GM18505 (cell line): ENCODE results near the gene PANK1.
A peak's percentile ranks its signal among the peaks of the same experiment; 100 is the strongest.

Experiments used
- ATAC-seq: cut with Tn5 transposase; IDR thresholded peaks from one replicate; pipeline ENCODE4 v1.9.1; 2021; ENCODE audit not compliant: unreplicated experiment
- POLR2A ChIP-seq: IDR thresholded peaks from 4 replicates; pipeline ENCODE4 v1.6.1; 2011; ENCODE audit warnings: borderline replicate concordance; ENCODE audit not compliant: insufficient read depth, insufficient read length; ENCODE audit errors: extremely low read depth

PANK1 gene

GRCh38 chr10:89664203-89664602 lies 19.2 kb upstream of the PANK1 start:
- ATAC-seq: no peak
- no peak for TF ChIP-seq POLR2A

GRCh38 chr10:89663144-89663543 lies 18.1 kb upstream of the PANK1 start:
- TF ChIP-seq POLR2A: no peak
- ATAC-seq: no peak

- TF ChIP-seq POLR2A: no peak
- no peak for ATAC-seq
Measured at GRCh38 chr10:89662596-89662995, 17.6 kb upstream of the PANK1 start.

GRCh38 chr10:89659143-89660131 lies 14.4 kb upstream of the PANK1 start:
- no peak for ATAC-seq
- TF ChIP-seq POLR2A: no peak

GRCh38 chr10:89657302-89657701 lies 12.3 kb upstream of the PANK1 start:
- ATAC-seq: no peak
- no peak for TF ChIP-seq POLR2A

- ATAC-seq: no peak
- TF ChIP-seq POLR2A: no peak
Measured at GRCh38 chr10:89655722-89656121, 10.7 kb upstream of the PANK1 start.

- peak; percentile 47 for ATAC-seq
Measured at GRCh38 chr10:89653410-89653869, 8.4 kb upstream of the PANK1 start.

GRCh38 chr10:89652806-89653370 lies 7.8 kb upstream of the PANK1 start:
- ATAC-seq: no peak
- TF ChIP-seq POLR2A: no peak

More at GRCh38 chr10:89653410-89653869, 8.4 kb upstream of the PANK1 start:
- TF ChIP-seq POLR2A: no peak

- ATAC-seq: peak; percentile 52
- TF ChIP-seq POLR2A: no peak
Measured at GRCh38 chr10:89651916-89652573, 7.0 kb upstream of the PANK1 start.

- no peak for TF ChIP-seq POLR2A
- no peak for ATAC-seq
Measured at GRCh38 chr10:89651205-89651915, 6.3 kb upstream of the PANK1 start.

GRCh38 chr10:89649051-89649450 lies 4.0 kb upstream of the PANK1 start:
- no peak for ATAC-seq

GRCh38 chr10:89648074-89648473 lies 3.0 kb upstream of the PANK1 start:
- ATAC-seq: no peak
- TF ChIP-seq POLR2A: no peak

More at GRCh38 chr10:89649051-89649450, 4.0 kb upstream of the PANK1 start:
- no peak for TF ChIP-seq POLR2A
